Brain microvascular endothelial cell (primary cell): ENCODE measurements around the gene PHACTR3.

Experiments
- DNase-seq: peaks from one replicate; pipeline ENCODE4 v3.0.0-alpha.2; 2020
- H3K27ac ChIP-seq: fragments of 250-450 bp; sonication (Bioruptor Pico); 2 replicates; pipeline ENCODE4 v1.5.1; 2020; ENCODE audit warnings: mild to moderate bottlenecking, moderate library complexity
- H3K27me3 ChIP-seq: fragments of 250-450 bp; sonication (Bioruptor Pico); replicated peaks from 2 replicates; pipeline ENCODE4 v1.5.1; 2020; ENCODE audit warnings: mild to moderate bottlenecking
- H3K36me3 ChIP-seq: fragments of 250-450 bp; sonication (Bioruptor Pico); replicated peaks from 2 replicates; pipeline ENCODE4 v1.5.1; 2020; ENCODE audit warnings: mild to moderate bottlenecking
- H3K4me3 ChIP-seq: 2 replicates; pipeline ENCODE4 v1.5.1; 2011; ENCODE audit warnings: low read depth, mild to moderate bottlenecking, control low read depth, low read length, moderate library complexity
- in situ Hi-C: cut with HindIII; loops from 2 replicates; pipeline ENCODE4 v1.10.0; 2017; ENCODE audit warnings: low sequenced_read_pairs, low pct_ligation_motif_present
- TF ChIP-seq, protein P1 (sequence below): IDR thresholded peaks from 2 replicates; pipeline ENCODE4 v1.5.1; 2011; ENCODE audit warnings: low read depth, mild to moderate bottlenecking, moderate library complexity, low read length, control low read depth, inconsistent platforms; ENCODE audit errors: missing control alignments

Gene PHACTR3

DNA sequence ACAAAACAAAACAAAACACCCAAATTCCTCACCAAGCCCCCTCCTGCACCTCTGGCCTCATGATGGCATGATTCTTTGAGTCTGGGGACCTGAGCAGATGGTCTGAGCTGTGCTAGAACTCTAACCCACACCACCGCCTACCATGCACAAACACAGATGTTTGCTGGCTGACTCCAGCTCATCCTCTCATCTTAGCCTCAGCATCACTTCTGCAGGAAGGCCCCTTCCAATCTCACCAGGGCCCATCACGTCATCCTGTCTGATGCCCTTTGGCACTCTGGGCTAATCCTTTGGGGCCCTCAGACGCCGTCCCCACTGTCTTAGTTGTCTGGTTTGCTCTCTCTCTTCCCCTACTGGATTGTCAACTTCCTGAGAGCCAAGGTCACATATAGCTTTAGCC lies 85.8 kb downstream of the PHACTR3 start:
- H3K36me3 ChIP-seq: no peaks in the 10 kb centered on the region
- in situ Hi-C loops: no loop called here
- no peak overlapping the region for H3K27ac ChIP-seq
- no peak for DNase-seq
- H3K4me3 ChIP-seq: no peak overlapping the region
- H3K27me3 ChIP-seq: no peaks in the 10 kb centered on the region
- TF ChIP-seq, protein P1, sequence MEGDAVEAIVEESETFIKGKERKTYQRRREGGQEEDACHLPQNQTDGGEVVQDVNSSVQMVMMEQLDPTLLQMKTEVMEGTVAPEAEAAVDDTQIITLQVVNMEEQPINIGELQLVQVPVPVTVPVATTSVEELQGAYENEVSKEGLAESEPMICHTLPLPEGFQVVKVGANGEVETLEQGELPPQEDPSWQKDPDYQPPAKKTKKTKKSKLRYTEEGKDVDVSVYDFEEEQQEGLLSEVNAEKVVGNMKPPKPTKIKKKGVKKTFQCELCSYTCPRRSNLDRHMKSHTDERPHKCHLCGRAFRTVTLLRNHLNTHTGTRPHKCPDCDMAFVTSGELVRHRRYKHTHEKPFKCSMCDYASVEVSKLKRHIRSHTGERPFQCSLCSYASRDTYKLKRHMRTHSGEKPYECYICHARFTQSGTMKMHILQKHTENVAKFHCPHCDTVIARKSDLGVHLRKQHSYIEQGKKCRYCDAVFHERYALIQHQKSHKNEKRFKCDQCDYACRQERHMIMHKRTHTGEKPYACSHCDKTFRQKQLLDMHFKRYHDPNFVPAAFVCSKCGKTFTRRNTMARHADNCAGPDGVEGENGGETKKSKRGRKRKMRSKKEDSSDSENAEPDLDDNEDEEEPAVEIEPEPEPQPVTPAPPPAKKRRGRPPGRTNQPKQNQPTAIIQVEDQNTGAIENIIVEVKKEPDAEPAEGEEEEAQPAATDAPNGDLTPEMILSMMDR: no peak

DNA sequence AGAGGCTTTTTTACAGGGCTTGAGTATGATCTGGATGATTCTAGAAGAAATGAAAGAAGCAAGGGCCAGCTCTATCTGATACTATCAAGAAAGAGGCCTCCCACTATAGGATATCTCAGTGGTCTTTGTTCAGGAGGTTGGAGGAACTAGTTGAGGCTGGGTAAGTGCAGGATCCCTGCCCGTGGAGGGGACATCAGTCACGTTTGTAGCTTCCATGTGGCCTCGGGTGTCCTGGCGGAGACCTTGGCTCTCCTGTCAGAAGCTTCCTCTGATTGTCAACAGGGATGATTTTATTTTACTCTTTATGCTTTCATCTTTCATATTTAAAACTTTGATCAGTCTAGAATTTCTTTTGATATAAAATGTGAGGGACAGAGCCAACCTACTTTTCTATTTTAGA lies 86.6 kb downstream of the PHACTR3 start:
- DNase-seq: no peak
- in situ Hi-C loops: no loop called here
- Histone ChIP-seq H3K27me3 (no peaks in the 10 kb centered on the region), H3K4me3 (no peak overlapping the region), H3K27ac (no peak overlapping the region), H3K36me3 (no peaks in the 10 kb centered on the region)
- TF ChIP-seq, protein P1: no peak

DNA sequence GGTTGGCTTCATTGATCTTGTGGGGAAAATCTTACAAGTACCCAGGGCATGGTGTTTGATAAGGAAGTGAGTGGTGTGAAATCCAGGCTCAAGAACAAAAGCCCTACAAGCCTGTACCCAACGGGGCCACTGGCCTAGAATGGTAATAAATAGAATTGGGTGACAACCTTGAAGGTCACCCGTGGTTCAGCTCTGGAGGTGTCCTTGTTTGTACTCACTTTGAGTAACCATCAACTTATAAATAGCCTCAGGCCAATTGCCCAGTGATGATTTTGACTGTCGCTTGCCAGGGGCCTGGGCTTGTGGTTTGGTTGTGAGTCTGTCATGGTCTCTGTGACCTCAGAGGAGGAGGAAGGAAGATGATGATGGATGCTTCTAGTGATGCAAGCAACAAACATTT lies 87.8 kb downstream of the PHACTR3 start:
- TF ChIP-seq, protein P1: no peak
- H3K36me3 ChIP-seq: no peaks in the 10 kb centered on the region
- DNase-seq: no peak
- H3K27me3 ChIP-seq: no peaks in the 10 kb centered on the region
- in situ Hi-C loops: no loop called here
- no peak overlapping the region for H3K27ac ChIP-seq
- no peak overlapping the region for H3K4me3 ChIP-seq

DNA sequence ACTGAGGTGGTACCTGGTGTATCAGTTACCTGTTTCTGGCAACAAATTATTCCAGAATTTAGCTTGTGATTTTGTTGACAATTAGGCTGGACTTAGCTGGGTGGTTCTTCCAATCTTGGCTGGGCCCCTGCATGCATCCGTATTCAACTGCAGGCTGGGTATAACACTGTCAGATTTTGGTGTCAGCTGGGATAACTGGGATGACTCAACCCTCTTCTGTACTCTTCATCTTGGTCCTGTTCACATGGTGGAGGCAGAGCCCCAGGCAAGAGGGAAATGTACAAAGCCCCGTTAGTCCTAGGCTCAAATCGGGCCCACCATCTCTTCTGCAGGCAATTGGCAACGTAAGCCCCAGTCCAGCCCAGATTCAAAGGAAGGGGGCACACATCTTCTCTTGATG lies 89.2 kb downstream of the PHACTR3 start:
- TF ChIP-seq, protein P1: no peak
- no peak overlapping the region for H3K27ac ChIP-seq
- in situ Hi-C loops: no loop called here
- H3K36me3 ChIP-seq: no peaks in the 10 kb centered on the region
- no peaks in the 10 kb centered on the region for H3K27me3 ChIP-seq
- no peak overlapping the region for H3K4me3 ChIP-seq
- no peak for DNase-seq

DNA sequence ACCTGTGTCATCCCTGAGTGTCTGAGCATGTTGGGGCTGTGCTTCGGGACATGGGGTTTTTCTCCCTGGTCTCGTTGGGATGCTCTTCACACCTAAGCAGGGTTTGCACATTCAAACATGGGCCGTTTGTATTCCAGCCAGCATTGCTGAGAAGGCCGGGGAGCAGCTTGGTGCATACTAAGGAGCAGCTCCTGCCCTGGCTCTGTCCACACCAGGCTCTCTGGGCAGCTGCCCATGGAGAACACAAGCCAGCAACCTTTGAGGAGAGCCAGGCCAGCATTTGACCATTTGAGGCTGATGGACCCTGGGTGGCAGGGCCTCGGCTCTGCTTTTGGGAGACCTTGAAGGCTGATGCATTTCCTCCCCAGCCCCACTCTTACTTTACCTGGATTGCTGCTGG lies 92.1 kb downstream of the PHACTR3 start:
- TF ChIP-seq, protein P1: no peak
- no peaks in the 10 kb centered on the region for H3K27me3 ChIP-seq
- no peak for DNase-seq
- in situ Hi-C loops: no loop called here
- no peak overlapping the region for H3K4me3 ChIP-seq
- H3K27ac ChIP-seq: no peak overlapping the region
- no peaks in the 10 kb centered on the region for H3K36me3 ChIP-seq

DNA sequence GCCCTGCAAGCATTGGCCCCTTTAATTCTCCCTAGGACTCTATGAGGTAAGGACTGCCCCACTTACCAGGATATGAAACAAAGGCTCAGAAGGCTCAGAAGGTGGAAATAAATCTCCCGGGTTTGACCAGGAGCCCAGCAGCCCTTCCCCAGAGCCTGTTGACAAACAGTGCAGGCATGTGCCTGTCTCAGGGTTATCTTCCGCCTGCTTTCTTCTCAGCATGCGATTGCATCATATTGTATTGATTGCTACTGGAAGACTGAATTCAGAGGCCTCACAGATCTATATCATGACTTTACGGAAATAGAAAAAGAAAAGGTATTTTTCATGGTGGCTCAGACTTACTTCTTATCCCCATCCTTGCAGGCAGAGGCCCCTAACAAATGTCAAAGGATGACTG lies 92.7 kb downstream of the PHACTR3 start:
- no peaks in the 10 kb centered on the region for H3K36me3 ChIP-seq
- no peak overlapping the region for H3K27ac ChIP-seq
- H3K27me3 ChIP-seq: no peaks in the 10 kb centered on the region
- TF ChIP-seq, protein P1: no peak
- no peak for DNase-seq
- H3K4me3 ChIP-seq: no peak overlapping the region
- in situ Hi-C loops: no loop called here
